Activated CD8-positive, alpha-beta memory T cell treated with anti-CD3 and anti-CD28 coated beads for 48 hours (primary cell): ENCODE data around the gene LY6G6F.

Source experiments
- DNase-seq, 3 experiments: peaks; one replicate each; pipeline ENCODE4 v3.0.0-alpha.2; 2020; ENCODE audit warnings: low read depth in 2 of 3, low spot score in 2 of 3

LY6G6F gene

DNA sequence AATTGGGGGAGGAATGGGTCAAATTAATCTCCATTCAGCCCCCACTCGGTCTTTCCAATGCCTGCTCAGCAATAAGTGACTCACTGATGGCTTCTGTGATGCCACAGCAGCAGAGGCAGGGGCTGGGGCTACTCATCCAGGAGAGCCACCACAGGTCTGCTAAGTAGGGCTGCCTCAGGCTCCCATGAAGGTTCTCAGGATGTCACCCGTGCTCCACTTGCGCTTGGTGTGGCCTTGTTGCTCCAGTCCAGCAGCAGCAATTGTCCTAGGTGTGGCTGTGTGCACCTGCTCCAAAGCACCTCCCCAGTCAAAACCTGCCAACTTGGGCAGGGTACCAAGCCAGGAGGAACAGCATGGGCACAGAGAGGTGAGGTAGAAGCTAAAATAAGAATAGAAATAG is 15.5 kb downstream of the LY6G6F start:
- DNase-seq = no peak

DNA sequence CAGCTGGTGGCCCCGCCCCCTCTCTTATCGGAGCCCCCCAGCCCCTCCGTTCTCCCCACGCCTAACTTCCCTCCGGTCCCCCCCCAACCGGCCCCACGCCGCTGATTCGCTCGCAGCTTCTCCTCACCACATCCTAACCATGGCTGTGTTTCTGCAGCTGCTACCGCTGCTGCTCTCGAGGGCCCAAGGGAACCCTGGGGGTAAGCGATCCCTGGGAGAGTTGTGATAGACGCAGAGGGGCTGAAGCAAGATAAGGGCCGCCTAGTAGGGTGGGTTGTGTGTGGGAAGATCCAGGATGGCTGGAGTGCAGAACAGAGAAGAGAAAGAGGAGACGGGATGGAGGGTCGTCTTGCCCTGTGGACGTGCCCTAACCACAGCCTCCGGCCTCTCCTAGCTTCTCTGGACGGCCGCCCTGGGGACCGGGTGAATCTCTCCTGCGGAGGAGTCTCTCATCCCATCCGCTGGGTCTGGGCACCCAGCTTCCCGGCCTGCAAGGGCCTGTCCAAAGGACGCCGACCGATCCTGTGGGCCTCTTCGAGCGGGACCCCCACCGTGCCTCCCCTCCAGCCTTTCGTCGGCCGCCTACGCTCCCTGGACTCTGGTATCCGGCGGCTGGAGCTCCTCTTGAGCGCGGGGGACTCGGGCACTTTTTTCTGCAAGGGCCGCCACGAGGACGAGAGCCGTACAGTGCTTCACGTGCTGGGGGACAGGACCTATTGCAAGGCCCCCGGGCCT is 16.7 kb downstream of the LY6G6F start, which contains the start of gene MPIG6B:
MPIG6B (plus strand) TSS at position 129 of the 735 bp plus-strand sequence; CDS start at position 140, 11 bp downstream.
- DNase-seq = no peak

DNA sequence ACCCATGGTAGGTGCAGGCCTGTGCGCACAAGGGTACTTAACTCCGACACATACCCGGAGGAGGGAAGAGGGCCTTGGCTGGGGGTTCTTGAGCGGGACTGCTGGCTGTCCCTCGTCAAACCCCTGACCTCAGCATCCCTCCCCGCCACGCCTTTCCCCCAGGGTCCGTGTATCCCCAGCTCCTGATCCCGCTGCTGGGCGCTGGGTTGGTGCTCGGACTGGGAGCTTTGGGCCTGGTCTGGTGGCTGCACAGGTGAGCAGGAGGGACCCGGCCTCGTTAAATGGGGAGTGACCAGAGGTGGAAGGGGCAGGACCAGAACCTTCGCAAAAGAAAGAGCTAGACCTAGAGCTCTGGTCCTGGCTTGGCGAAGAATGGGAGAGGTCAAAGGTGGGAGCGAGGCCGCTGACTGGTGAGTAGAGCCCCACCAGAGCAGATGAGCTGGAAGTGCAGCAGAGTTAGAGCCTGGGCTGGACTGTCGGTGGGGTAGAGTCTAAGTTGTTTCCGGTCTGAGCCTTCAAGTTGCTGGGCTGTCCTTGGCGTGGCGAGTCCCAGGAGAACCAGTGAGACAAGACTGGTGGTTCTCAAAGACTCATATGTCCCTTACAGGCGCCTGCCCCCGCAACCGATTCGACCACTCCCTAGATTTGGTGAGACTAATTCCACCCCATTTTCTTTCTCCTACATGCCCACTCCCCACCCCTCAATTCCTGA is 17.5 kb downstream of the LY6G6F start:
- no peak for DNase-seq

DNA sequence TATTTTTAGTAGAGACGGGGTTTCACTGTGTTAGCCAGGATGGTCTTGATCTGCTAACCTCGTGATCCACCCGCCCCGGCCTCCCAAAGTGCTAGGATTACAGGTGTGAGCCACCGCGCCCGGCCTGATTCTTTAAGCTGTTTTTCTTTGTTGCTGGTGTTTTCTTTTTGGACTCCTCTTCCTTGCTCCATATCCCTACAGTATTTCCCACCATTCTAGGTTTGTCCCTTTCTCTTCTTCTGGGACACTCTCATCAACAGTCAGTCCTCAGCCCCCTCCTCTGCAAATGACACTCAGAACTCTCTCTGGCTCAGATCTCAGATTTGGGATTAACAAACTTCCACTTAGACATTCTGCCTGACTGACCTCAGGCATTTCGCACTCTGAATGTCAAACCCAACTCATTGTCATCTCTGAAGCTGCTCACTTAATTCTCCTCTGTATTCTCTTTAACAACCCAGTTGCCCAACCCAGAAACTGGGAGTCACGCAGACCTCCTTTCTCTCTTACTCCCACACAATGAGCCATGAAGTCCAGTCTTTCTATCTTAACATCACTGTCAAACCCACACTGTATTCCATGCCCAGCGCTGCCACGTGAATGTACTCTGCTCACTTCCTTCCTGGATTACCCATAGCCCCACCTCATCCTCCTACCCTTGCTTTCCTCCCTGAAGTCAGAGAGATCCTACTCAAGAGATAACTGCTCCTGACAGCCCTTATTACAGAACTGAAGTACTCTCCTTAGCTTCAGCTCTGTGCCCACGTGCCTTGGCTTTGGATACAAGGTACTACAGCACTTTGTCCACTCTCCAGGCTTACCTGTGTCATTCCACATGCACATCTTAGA is 19.1 kb downstream of the LY6G6F start:
- DNase-seq = no peak

DNA sequence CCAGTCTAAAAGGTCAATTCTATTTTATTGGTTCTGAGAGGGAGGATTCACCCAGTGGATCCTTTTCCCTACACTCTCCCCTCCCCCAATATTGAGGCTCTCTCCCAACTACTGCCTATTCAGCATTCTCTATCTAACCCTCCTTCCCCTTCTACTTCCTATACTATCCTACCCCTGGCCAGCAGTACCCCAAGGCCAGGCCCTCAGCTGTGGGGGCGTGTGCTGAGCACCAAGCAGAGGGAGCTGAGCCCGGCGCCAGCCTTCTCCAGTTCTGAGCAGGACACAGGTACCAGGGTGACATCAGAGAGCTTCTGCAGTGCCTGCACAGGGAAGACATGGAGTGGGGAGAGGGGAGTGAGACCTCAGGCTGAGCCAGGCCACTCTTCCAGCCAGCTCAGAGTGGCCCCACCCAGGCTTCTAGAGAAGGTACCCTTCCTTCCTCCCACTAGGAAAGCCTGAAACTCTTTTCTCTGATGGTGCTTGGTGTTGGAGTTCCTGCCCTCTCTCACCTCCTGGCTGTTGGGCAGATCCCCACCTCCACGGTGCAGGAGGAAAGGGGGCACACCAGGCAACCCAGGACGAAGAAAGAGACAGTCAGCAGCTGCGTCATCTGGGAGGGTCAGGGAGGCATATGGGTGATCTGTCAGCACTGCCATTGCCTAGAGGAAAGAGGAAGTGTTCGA is 20.5 kb downstream of the LY6G6F start:
- no peak for DNase-seq

DNA sequence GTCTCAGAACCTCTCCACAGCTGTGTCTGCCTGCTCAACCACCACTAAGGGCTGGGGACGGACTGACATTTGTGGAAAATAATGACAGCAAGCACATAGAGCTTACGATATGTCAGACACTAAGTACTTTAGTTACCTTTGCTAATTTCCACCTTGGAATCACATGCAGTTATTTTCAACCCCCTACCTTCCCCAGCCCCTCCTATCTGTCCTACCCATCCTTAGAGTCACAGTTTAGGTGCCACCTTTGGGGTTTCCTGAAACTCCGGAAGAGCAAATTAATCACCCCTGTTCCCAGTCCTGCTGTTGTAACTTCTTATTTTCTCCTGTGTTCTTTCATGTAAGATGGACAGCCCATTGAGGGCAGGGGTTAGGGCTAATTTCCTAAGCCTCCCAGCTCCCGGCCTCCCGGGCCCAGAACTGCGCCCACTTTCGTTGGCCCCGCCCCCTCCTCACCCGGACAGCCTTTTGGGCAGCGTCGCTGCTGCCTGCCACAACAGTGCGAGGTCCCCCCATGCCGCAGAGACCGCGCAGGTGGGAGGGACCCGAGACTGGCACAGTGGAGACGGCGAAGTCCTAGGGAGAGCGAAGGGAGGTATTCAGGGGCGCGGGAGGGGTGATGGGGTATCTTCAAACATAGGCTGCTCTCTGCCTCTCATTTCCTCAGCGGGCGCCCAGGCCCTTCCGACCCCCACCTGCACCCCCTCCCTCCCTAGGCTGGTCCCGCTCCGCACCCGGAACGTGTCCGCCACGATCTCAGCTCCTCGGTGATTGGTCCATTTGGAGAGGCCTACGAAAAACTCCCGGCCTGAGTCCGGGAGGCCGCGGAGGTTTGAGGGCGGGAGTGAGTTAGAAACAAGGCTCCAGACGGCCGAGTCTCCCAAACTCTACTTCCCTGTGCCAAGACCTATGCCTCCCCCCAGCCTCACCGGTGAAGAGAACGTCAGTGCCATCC is 21.3 kb downstream of the LY6G6F start:
- no peak for DNase-seq

DNA sequence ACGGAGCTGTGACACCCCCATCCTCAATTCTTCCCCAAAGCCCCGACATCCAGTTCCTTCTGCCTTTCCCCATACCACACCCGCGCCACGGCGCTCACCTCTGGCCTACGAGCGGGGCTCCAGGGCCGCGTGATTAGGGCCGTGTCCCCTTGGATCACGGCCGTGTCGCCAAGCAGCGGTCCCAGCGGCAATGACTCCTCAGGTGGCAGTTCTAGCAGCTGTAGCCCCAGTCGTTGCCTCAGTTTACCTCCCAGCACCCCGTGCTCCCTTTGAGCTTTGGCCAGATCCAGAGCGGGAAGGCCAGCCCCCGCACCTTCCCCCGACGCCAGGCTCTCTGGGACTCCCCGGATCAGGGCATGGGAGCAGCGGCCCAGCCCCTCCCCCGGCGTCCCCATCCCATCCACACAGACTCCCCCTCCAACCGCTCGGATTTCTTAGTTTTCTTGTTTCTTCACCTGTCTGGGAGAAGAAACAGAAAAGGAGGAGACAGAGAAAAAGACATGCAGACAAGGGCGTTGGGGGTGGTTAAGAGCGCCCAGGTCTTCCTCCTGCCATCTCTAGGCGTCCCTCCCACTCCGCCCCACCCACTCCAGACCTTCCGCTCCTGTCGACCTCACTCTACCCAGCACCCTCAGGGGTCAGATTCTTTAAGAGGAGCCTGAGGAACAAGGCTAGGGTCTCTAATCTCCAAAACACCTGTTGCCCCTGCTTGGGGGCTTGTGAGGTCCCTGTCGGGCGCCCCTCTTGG is 22.3 kb downstream of the LY6G6F start, which contains the start of gene DDAH2:
DDAH2 (minus strand) TSS at position 533 of the 748 bp plus-strand sequence; CDS start at position 395, 138 bp downstream.
- DNase-seq = no peak

DNA sequence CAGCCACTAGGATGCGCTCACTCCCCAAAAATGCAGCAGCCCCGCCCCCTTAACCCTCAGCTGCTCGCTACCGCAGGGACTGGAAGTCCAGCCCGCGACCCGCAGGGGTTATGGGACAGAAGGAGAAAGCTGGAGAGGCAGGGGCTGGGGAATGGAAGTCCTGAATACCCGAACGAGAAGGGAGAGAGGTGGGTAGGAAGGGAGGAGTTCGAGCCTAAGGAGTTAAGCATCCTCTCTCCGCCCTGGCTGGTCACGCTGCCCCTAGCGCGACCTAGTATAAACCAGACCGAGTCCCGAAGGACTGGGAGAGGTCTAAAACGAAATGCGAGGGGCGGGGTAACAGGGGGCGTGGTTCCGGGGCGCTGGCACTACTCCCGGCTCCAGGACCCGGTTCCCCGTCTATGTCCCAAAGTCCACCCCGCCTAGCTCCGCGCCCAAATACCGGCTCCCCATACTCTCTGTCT is 22.9 kb downstream of the LY6G6F start:
- DNase-seq = peak in 2 of 3 experiments; percentile 65 to 74

DNA sequence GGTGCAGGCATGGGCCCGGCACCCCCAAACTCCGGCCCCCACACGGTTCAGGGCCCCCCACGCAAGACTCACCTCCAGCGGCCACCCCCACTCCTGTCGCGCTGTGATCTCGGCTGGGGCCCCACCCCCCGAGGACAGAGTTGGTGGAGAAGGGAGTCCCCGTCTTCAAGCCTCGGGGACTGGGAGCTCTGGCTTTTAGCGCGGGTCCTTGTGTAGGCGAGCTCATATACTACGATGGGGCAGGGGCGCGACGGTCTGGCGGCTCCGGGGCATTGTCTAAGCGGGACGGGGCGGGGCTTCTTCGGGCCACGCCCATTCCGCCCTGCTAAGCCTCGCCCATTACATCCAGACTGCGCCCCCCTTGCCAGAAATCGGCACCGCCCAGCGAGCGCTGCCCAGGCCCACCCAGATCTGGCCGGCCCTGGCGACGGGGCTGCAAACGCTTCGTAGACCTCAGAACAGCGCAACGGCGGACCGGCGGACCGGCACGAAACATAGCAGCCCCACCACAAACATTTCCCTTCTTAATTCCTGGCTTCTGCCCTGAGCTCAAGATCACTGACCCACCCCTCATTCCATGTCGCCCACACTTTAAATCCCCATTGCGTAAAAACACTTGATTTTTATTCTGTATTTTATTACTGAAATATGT is 23.4 kb downstream of the LY6G6F start:
- DNase-seq = peak in 2 of 3 experiments; percentile 40 to 57

DNA sequence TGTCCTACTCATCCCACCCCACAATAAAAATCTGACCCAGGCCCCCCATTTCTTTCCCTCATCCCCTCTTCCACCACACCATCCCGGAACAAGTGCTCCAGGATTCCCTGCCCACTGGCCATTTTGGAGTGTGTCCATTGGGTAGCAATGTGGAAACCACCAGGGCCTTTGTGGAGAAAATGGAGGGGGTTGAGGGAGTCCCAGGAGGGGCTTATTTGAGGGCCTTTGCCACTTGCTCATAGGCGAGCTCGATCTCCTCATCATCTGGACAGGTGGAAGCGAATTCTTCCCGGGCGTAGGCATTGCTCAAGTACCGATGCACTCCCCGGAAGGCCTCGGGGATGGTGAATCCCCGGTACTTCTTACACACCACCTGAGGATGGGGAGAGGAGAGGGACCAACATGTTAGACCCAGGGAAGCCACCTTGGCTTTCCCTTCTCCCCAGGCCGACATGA is 24.0 kb downstream of the LY6G6F start:
- DNase-seq = no peak

DNA sequence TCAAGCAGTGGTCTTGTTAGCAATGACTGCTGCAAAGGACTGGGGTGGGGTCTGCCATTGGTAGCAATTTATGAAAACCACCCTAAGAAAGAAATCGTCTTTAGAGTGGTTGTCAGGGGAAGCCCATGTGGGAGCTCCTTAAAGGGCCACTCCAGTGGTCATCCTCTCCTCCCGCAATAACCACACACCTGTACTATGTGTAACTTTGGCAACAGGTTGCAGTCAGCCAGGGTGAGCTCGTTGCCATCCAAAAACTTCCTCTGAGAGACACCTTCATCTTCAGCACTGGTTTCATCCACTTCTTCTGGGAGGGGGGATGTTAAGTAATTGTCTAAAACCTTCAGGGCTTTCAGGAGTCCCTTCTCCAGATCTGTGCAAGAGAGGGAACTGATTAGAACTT is 25.4 kb downstream of the LY6G6F start:
- no peak for DNase-seq

DNA sequence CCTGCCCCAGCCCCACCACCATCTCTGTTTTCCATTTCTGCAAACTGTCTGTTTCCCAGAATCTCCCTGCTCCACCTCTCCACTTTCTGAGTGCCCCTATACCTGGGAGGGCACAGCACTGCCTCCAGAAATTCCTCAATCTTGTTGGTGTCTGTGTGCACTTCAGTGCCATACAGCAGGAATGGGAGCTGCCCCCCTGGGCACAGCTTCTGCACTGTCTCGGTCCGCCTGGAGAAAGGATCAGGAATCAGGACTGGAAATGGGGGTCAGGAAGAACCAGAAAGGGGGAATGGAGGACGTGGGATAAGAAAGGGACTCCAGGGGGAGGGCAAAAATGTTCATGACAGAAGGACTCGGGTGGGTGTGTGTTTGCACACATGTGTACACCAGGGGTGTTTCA is 27.1 kb downstream of the LY6G6F start:
- DNase-seq = no peak

DNA sequence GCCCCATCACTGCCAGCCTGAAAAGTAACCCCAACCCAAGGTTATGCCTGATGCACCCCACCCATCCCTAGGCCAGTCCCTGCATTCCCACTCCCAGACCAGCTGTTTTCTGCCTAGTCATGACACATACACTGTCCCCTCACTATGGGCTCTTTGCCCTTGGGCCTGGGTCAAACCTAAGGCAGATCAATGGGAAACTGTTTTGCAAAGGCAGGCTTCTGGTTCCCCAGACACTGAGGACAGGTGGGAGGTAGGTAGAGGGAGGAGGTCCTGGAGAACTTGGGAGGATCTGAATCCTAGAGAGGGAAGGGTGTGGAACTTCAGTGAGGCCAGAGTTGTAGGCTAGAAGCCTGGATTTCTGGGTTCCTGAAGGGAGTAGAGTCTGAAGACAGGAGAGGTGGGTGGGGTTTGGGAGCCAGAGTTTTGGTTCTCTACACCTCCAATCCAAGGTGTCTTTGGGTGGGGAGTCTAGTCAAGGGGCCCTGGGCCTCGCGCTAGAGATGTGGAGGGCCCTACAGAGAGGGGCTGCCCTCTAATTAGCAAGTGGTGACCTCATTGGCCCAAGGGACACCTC is 27.7 kb downstream of the LY6G6F start:
- DNase-seq = no peak

DNA sequence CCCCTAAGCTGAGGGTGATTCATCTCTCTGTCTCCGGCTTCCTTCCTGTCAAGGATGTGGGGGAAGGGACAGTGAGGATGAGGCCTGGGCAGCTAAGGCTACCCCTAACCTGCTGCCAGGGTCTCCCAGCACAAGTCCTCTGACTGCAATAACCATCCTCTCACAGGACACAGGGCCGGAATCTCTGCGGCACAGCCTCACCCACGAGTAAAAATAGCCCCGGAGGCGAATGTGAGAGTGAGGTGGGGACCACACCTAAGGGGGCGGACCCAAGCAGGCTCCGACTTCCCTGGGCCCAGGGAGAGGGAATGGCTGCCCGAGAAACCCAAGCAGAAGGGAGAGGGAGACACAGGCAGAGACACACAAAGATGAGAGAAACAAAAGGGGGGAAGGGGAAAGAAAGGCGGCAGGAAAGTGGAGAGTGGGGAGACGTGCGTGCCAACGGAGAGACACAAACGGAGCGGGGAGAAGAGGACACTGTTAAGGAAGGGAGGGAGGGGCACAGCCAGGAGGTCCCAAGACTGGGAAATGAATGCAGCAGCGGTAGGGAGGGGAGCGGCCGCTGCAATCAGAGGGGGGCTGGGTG is 28.2 kb downstream of the LY6G6F start:
- DNase-seq = no peak

DNA sequence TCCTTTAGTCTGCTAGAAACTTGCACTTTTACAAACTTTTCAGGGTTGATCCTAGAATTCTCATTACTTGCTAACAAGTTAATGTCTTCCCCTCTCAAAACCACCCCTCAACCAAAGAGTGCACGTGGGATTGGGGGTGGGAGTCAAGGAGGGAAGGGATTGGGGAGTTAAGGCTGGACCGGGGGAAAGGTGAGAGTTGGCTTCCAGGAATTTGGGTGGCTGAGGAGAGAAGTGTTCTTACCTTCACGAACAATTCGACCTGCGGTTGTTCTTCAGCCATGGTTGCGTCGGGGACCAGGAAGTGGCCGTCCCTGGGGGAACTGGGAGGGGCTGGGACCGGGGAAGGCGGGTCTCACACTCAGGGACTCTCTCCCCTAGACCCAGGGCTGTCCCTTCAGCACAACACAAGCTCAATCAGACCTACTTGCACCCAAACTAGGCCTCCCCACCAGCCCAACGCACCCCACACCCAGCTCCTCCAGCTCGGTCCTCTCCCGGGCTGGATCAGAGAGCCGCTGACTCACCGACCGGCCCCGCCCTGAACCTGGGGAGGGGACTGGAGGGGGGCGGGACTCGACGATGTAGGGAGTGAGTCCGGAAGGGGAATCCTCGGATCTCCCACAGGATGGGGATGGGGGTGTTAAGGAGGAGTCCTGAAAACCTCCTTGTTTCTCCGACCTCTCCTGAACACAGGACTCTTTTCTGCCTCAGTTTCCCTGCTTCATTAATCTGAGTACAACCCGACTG is 29.5 kb downstream of the LY6G6F start, which contains the start of gene CLIC1:
CLIC1 (minus strand) TSS at position 510 of the 747 bp plus-strand sequence; CDS start at position 280, 230 bp downstream.
- peak; percentile 56 to 62 (median 58) for DNase-seq

DNA sequence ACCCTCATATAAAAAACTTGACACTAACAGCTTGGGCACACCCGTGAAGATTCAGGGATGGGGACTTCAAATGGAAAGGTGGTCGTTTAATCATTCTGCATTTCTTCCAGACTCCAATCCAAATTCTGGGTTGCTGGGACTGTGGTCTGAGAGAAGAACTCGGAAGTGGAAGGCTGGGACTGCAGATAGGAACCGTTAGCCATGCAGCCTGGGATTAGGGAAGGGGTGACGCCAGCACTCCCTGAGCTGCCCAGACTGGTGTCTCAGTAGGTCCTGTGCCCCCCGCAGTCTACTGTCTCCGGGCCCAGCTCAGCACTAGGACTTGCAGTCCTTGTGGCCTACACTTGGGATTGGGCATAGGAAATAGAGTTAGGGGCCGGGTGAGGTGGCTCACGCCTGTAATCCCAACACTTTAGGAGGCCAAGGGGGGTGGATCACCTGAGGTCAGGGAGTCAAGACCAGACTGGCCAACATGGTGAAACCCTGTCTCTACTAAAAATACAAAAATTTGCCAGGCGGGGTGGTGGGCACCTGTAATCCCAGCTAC is 30.2 kb downstream of the LY6G6F start:
- no peak for DNase-seq
